ENCODE results near the gene LRP8. TPM values are rescaled to one million over a fixed set of nuclear protein-coding genes. Genes with fewer than 3 reads are reported as not detected.

LRP8 gene
- total RNA-seq, 1 experiment from 2014 or later: 69.5 TPM

GRCh38 chr1:53334781-53335180 is 6.9 kb upstream of the LRP8 start:
- Mint-ChIP-seq H3K27ac (no peak overlapping the region), H3K4me3 (no peak overlapping the region), H3K27me3 (ENCODE audit: low read depth) (peaks cover 3% of the 10 kb centered on the region), H3K4me1 (no peaks in the 10 kb centered on the region), H3K9me3 (no peaks in the 10 kb centered on the region), H3K36me3 (no peaks in the 10 kb centered on the region)
- ChIA-PET CTCF (interaction anchor here (1.0 kb wide), 1 partner anchor 8 kb away, joined by 3 read pairs; no protein-coding TSS in a partner anchor), POLR2A (interaction anchor here (0.7 kb wide), 1 partner anchor 64 kb away, joined by 3 read pairs; no protein-coding TSS in a partner anchor)
- ATAC-seq (no peak), DNase-seq (ENCODE audit: low spot score) (no peak)
- TF ChIP-seq, protein P1, sequence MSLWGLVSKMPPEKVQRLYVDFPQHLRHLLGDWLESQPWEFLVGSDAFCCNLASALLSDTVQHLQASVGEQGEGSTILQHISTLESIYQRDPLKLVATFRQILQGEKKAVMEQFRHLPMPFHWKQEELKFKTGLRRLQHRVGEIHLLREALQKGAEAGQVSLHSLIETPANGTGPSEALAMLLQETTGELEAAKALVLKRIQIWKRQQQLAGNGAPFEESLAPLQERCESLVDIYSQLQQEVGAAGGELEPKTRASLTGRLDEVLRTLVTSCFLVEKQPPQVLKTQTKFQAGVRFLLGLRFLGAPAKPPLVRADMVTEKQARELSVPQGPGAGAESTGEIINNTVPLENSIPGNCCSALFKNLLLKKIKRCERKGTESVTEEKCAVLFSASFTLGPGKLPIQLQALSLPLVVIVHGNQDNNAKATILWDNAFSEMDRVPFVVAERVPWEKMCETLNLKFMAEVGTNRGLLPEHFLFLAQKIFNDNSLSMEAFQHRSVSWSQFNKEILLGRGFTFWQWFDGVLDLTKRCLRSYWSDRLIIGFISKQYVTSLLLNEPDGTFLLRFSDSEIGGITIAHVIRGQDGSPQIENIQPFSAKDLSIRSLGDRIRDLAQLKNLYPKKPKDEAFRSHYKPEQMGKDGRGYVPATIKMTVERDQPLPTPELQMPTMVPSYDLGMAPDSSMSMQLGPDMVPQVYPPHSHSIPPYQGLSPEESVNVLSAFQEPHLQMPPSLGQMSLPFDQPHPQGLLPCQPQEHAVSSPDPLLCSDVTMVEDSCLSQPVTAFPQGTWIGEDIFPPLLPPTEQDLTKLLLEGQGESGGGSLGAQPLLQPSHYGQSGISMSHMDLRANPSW (CRISPR knock-in tag; conservative IDR thresholded peaks at IDR 0.05; ENCODE audit: low read depth): no peak
- no peak for TF ChIP-seq E2F4 (CRISPR knock-in tag; IDR thresholded peaks at IDR 0.05; ENCODE audit: borderline replicate concordance, low read depth)
- no peak for TF ChIP-seq NFATC4 (CRISPR knock-in tag; IDR thresholded peaks at IDR 0.05)
- no peak for TF ChIP-seq TEAD4 (CRISPR knock-in tag; IDR thresholded peaks at IDR 0.05)
- TF ChIP-seq ATF1 (CRISPR knock-in tag; IDR thresholded peaks at IDR 0.05): no peak
- TF ChIP-seq MLX (CRISPR knock-in tag; IDR thresholded peaks at IDR 0.05): no peak
- TF ChIP-seq, protein P2, sequence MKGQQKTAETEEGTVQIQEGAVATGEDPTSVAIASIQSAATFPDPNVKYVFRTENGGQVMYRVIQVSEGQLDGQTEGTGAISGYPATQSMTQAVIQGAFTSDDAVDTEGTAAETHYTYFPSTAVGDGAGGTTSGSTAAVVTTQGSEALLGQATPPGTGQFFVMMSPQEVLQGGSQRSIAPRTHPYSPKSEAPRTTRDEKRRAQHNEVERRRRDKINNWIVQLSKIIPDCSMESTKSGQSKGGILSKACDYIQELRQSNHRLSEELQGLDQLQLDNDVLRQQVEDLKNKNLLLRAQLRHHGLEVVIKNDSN (CRISPR knock-in tag; IDR thresholded peaks at IDR 0.05): no peak
- TF ChIP-seq ZNF317 (CRISPR knock-in tag; IDR thresholded peaks at IDR 0.05; ENCODE audit: borderline replicate concordance, low read depth): no peak
- TF ChIP-seq TEAD1 (CRISPR knock-in tag; IDR thresholded peaks at IDR 0.05): no peak

GRCh38 chr1:53334312-53334711 is 6.4 kb upstream of the LRP8 start:
- Mint-ChIP-seq H3K9me3 (no peaks in the 10 kb centered on the region), H3K4me1 (peaks cover 1% of the 10 kb centered on the region; the same call in 1 of the 2 replicates), H3K27me3 (ENCODE audit: low read depth) (peaks cover 2% of the 10 kb centered on the region; the same call in 1 of the 2 replicates), H3K4me3 (no peak overlapping the region), H3K36me3 (no peaks in the 10 kb centered on the region), H3K27ac (no peak overlapping the region)
- TF ChIP-seq ZNF416 (CRISPR knock-in tag; IDR thresholded peaks at IDR 0.05) (no peak), ZSCAN18 (CRISPR knock-in tag; IDR thresholded peaks at IDR 0.05) (no peak), E2F1 (CRISPR knock-in tag; IDR thresholded peaks at IDR 0.05) (no peak), ZNF232 (CRISPR knock-in tag; IDR thresholded peaks at IDR 0.05) (no peak), FOXK1 (CRISPR knock-in tag; IDR thresholded peaks at IDR 0.05) (no peak), JUN (CRISPR knock-in tag; IDR thresholded peaks at IDR 0.05) (no peak), SMAD3 (CRISPR knock-in tag; IDR thresholded peaks at IDR 0.05; ENCODE audit: borderline replicate concordance) (no peak), ZNF317 (CRISPR knock-in tag; IDR thresholded peaks at IDR 0.05; ENCODE audit: borderline replicate concordance, low read depth) (no peak), MXD4 (CRISPR knock-in tag; IDR thresholded peaks at IDR 0.05; ENCODE audit: borderline replicate concordance) (no peak), NFYB (CRISPR knock-in tag; conservative IDR thresholded peaks at IDR 0.05; ENCODE audit: low read depth) (no peak), NFATC4 (CRISPR knock-in tag; IDR thresholded peaks at IDR 0.05) (no peak), CREB1 (CRISPR knock-in tag; IDR thresholded peaks at IDR 0.05) (no peak)
- TF ChIP-seq, protein P2 (CRISPR knock-in tag; IDR thresholded peaks at IDR 0.05): no peak
- TF ChIP-seq, protein P3, sequence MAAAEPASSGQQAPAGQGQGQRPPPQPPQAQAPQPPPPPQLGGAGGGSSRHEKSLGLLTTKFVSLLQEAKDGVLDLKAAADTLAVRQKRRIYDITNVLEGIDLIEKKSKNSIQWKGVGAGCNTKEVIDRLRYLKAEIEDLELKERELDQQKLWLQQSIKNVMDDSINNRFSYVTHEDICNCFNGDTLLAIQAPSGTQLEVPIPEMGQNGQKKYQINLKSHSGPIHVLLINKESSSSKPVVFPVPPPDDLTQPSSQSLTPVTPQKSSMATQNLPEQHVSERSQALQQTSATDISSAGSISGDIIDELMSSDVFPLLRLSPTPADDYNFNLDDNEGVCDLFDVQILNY (CRISPR knock-in tag; IDR thresholded peaks at IDR 0.05): no peak
- DNase-seq (ENCODE audit: low spot score) (no peak), ATAC-seq (no peak)
- POLR2A ChIA-PET: interaction anchor here (0.7 kb wide), 1 partner anchor 64 kb away, joined by 3 read pairs; no protein-coding TSS in a partner anchor
- CTCF ChIA-PET: interaction anchor here (1.0 kb wide), 1 partner anchor 9 kb away, joined by 3 read pairs; no protein-coding TSS in a partner anchor
